ENCODE results near the gene DNM2.

DNM2 gene

DNA sequence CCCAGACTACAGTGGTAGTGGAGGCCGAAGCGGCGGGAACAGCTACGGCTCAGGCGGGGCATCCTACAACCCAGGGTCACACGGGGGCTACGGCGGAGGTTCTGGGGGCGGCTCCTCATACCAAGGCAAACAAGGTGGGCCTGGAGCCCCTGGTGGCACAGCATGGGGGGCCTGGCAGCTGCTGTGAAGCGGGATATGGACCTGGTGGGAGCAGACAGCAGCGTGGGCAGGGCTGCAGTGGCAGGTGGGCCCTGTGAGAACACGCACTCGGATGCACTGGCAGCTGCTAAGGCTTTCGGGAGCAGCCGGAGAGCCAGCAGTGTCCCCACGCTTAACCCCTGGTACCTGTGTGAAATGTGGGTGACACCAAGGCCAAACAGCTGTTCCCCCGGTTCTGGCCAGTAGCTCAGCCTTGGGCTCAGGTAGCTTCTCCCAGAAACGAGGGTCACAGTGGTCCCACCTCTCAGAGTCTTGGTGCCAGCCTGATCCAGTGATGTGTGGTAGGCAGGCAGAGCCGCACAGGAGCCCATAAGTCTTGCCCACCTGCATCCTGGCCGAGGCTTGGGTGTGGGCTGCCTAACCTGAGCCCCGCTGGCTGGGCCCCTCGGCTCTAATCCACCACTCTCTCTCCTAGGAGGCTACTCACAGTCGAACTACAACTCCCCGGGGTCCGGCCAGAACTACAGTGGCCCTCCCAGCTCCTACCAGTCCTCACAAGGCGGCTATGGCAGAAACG is 29.2 kb upstream of the DNM2 start:
- no peak for DNase-seq (ENCODE audit: low read depth)
- H3K4me3 ChIP-seq (ENCODE audit: low read depth, low read length) = no peak overlapping the region
- TF ChIP-seq, protein P1, sequence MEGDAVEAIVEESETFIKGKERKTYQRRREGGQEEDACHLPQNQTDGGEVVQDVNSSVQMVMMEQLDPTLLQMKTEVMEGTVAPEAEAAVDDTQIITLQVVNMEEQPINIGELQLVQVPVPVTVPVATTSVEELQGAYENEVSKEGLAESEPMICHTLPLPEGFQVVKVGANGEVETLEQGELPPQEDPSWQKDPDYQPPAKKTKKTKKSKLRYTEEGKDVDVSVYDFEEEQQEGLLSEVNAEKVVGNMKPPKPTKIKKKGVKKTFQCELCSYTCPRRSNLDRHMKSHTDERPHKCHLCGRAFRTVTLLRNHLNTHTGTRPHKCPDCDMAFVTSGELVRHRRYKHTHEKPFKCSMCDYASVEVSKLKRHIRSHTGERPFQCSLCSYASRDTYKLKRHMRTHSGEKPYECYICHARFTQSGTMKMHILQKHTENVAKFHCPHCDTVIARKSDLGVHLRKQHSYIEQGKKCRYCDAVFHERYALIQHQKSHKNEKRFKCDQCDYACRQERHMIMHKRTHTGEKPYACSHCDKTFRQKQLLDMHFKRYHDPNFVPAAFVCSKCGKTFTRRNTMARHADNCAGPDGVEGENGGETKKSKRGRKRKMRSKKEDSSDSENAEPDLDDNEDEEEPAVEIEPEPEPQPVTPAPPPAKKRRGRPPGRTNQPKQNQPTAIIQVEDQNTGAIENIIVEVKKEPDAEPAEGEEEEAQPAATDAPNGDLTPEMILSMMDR (IDR thresholded peaks at IDR 0.05; ENCODE audit: low read depth, low read length) = no peak
- no peak for TF ChIP-seq POLR2A (IDR thresholded peaks at IDR 0.05; ENCODE audit: extremely low read depth, insufficient read length)
- TF ChIP-seq MYC (IDR thresholded peaks at IDR 0.05; ENCODE audit: low read depth, low read length) = no peak

DNA sequence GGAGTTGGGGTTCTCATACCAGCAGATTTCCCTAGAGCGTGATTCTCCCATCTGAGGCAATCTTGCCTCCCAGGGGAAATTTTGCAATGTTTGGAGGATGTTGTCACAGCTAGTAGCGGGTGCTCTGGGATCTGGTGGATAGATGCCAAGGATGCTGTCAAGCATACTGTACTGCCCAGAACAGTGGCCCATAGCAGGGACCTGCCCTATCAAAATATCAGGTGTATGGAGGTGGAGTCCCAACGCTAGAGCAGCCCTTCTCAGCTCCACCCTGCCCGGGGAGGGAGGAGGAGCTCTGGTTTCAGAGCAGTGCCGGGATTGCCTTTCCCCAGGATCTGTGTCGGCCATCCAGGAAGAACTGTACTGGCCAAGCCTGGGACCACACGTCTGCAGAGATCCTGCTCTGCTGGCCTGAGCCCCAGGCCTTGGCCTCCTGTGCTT is 27.5 kb upstream of the DNM2 start:
- H3K4me3 ChIP-seq (ENCODE audit: low read depth, low read length) = no peak overlapping the region
- peak; percentile 84 for DNase-seq (ENCODE audit: low read depth)
- TF ChIP-seq MYC (IDR thresholded peaks at IDR 0.05; ENCODE audit: low read depth, low read length) = no peak
- TF ChIP-seq POLR2A (IDR thresholded peaks at IDR 0.05; ENCODE audit: extremely low read depth, insufficient read length) = no peak
- TF ChIP-seq, protein P1 (IDR thresholded peaks at IDR 0.05; ENCODE audit: low read depth, low read length) = no peak
- TF ChIP-seq, protein P2, sequence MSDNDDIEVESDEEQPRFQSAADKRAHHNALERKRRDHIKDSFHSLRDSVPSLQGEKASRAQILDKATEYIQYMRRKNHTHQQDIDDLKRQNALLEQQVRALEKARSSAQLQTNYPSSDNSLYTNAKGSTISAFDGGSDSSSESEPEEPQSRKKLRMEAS (IDR thresholded peaks at IDR 0.05; ENCODE audit: low read depth, low read length) = no peak

DNA sequence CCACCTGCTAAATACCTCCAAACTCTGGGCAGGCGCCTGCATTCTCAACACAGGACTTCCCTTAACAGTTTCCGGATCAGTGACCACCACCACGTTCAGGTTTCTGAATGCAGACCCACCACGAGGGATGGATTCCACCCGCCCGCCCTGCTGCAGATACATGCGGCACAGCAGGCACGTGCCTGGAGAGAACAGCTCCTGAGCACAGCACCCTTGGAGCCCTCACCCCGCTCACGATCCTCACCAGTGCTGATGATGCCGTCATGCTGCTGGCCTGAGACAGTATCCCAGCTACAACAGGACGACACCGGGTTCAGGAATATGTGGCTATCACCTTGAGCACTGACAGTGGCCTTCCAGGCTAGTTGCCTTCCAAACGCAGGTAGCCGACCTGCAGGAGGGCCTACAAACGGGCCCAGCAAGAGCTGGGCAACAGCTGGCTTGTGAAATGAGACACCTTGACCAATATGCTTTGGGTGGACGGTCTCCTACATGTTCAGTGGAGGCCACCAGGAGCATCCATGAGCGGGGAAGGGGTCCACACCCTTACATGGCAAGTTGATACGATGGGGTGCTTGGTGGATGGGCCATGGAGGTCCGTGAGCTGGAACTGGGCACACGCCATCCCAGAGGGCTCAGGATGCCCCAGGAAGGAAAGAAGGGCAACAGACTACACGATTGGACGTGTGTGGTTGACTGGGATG is 26.5 kb upstream of the DNM2 start:
- TF ChIP-seq, protein P1 (IDR thresholded peaks at IDR 0.05; ENCODE audit: low read depth, low read length) = no peak
- TF ChIP-seq POLR2A (IDR thresholded peaks at IDR 0.05; ENCODE audit: extremely low read depth, insufficient read length) = peak; percentile 25
- H3K4me3 ChIP-seq (ENCODE audit: low read depth, low read length) = no peak overlapping the region
- DNase-seq (ENCODE audit: low read depth) = no peak

DNA sequence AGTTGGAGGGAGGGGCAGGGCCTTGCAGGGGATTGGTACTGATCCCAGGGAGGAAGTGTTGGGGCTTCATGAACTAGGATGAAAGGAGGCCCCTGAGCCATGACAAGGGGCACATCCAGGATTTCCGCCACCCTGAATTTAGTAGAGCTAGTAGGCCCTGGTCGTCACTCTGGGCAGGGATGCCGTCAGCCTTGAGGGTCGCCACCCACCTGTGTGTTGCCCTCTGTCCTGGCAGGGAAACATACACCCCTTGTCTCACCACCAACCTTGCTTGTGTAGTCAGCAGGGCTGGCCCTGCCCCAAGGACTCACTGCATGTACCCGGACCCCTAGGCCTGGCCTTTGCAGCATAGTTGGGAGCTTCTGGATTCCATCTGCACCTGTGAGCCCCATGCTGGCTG is 26.0 kb upstream of the DNM2 start:
- no peak overlapping the region for H3K4me3 ChIP-seq (ENCODE audit: low read depth, low read length)
- TF ChIP-seq MYC (IDR thresholded peaks at IDR 0.05; ENCODE audit: low read depth, low read length) (no peak), POLR2A (IDR thresholded peaks at IDR 0.05; ENCODE audit: extremely low read depth, insufficient read length) (peak; percentile 21)
- DNase-seq (ENCODE audit: low read depth) = no peak

DNA sequence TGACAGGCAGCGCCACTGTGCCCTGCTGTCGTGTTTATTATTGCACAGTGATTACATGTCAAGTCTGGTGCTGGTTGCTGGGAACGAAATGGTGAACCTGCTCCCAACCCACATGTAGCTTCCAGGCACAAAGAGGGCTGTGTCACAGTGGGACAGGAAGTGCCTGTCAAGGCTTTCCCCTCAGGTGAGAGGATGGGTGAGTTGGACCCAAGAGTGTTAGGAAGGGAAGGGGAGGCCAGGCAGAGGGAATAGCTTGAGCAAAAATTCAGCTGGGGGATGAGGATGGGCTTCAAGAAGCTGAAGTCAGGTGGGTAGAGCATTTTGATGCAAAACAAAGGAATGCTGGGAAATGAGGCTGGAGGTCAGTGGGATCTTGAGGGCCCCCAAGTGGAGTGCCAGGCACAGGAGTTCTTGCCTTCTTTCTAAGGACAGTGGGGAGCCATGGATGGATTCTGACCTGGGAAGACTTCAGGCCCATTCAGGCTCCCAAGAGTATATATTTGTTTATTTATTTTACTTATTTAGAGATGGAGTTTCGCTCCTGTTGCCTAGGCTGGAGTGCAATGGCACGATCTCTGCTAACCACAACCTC is 25.1 kb upstream of the DNM2 start:
- no peak for TF ChIP-seq MYC (IDR thresholded peaks at IDR 0.05; ENCODE audit: low read depth, low read length)
- TF ChIP-seq, protein P1 (IDR thresholded peaks at IDR 0.05; ENCODE audit: low read depth, low read length) = peak; percentile 6
- DNase-seq (ENCODE audit: low read depth) = peak; percentile 50
- H3K4me3 ChIP-seq (ENCODE audit: low read depth, low read length) = no peak overlapping the region

DNA sequence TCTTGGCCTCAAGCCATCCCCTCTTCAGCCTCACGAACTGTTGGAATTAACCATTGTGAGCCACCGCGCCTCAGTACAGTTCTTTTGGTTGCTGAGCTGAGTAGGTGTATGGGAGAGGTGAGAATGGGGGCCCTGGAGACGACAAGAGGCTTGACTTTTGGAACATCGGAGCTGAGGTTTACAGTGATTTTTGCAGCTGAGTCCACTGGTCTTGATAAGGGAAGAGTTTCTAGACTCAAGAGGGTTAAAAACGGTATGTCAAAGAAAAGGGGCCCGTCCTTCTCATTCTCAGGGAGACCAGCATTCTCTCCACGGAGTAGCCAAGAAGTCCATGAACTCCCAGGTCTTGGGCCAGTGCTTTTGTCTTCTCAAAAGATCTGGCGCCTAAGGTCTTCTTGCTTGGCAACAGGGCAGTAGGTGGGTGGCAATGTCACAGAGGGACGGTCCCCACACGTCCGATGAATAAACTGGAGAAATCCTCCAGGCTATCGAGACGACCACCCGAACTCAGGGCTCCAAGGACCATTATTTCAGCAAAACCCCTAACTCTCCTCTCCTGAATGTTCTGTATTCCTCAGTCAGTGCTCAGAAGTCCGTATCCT is 23.1 kb upstream of the DNM2 start:
- DNase-seq (ENCODE audit: low read depth) = peak; percentile 59
- TF ChIP-seq, protein P1 (IDR thresholded peaks at IDR 0.05; ENCODE audit: low read depth, low read length) = no peak
- TF ChIP-seq POLR2A (IDR thresholded peaks at IDR 0.05; ENCODE audit: extremely low read depth, insufficient read length) (no peak), MYC (IDR thresholded peaks at IDR 0.05; ENCODE audit: low read depth, low read length) (no peak)
- TF ChIP-seq, protein P2 (IDR thresholded peaks at IDR 0.05; ENCODE audit: low read depth, low read length) = no peak
- H3K4me3 ChIP-seq (ENCODE audit: low read depth, low read length) = peak overlapping the region; percentile 32
